Ramos (cell line): Measurements from ENCODE around the gene ISOC2.

ENCODE experiments used
- in situ Hi-C: fragments of 300-500 bp; cut with MboI; formaldehyde crosslinking; loops from one replicate; pipeline ENCODE4 v1.14.3; 2022; ENCODE audit warnings: low sequenced_read_pairs; ENCODE audit not compliant: unreplicated experiment

The ISOC2 gene

GRCh38 chr19:55479451-55480230 lies 18.2 kb upstream of the ISOC2 start:
- in situ Hi-C loops, result no loop called here

- in situ Hi-C loops, result no loop called here
Observed at GRCh38 chr19:55479045-55479444, 17.6 kb upstream of the ISOC2 start.

GRCh38 chr19:55478364-55478763 lies 16.9 kb upstream of the ISOC2 start:
- in situ Hi-C loops, result no loop called here

- in situ Hi-C loops, result no loop called here
Observed at GRCh38 chr19:55477905-55478304, 16.5 kb upstream of the ISOC2 start.

GRCh38 chr19:55476100-55476775 lies 14.8 kb upstream of the ISOC2 start, which contains the start of gene ZNF628:
Gene ZNF628, plus strand, starts transcription at chr19:55476617. Its CDS starts 3,294 bp downstream, at chr19:55479911.
- in situ Hi-C loops, result no loop called here

GRCh38 chr19:55474269-55475265 lies 13.1 kb upstream of the ISOC2 start:
- in situ Hi-C loops, result no loop called here

GRCh38 chr19:55473225-55474012 lies 12.0 kb upstream of the ISOC2 start:
- in situ Hi-C loops, result no loop called here

GRCh38 chr19:55472463-55472862 lies 11.0 kb upstream of the ISOC2 start:
- in situ Hi-C loops, result no loop called here

- in situ Hi-C loops, result no loop called here
Observed at GRCh38 chr19:55471266-55471665, 9.8 kb upstream of the ISOC2 start.

- in situ Hi-C loops, result no loop called here
Observed at GRCh38 chr19:55468054-55468393, 6.6 kb upstream of the ISOC2 start.

GRCh38 chr19:55467236-55468053 lies 6.0 kb upstream of the ISOC2 start:
- in situ Hi-C loops, result no loop called here

- in situ Hi-C loops, result no loop called here
Observed at GRCh38 chr19:55466241-55466614, 4.8 kb upstream of the ISOC2 start.

GRCh38 chr19:55465460-55466240 lies 4.2 kb upstream of the ISOC2 start:
- in situ Hi-C loops, result no loop called here

GRCh38 chr19:55464662-55465054 lies 3.2 kb upstream of the ISOC2 start, which contains the start of gene C19orf85:
Gene C19orf85, minus strand, starts transcription at chr19:55464751. Its CDS starts 197 bp downstream, at chr19:55464554.
- in situ Hi-C loops, result no loop called here

GRCh38 chr19:55464039-55464661 lies 2.7 kb upstream of the ISOC2 start:
- in situ Hi-C loops, result no loop called here

GRCh38 chr19:55463583-55464031 lies 2.2 kb upstream of the ISOC2 start:
- in situ Hi-C loops, result no loop called here

GRCh38 chr19:55462722-55463121 lies 1.3 kb upstream of the ISOC2 start:
- in situ Hi-C loops, result no loop called here
